ENCODE results near the gene SLC35B4. TPM values are rescaled to one million over a fixed set of nuclear protein-coding genes. Genes with fewer than 3 reads are reported as not detected.

Gene SLC35B4
- total and polyA plus RNA-seq, 4 donors, result 2.1 to 17.9 (median 9.9) TPM

DNA sequence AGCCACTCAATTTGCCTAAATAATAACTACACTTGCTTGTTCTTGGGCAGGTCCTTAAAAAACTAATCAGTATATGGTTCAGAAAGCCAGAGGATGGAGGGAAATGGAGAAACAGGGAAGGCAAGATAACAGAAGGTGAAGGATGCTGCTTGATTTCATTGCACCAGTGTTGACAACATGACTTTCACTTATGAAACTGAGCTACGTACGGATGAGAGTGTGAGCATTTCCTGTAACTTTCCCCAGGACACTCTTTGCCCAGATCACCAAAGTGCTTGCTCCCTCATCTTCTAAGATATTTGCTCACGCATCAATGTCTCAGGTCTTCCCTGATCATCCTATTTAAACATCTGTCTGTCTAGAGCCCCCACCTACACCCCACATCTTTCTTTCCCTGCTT is 37.4 kb downstream of the SLC35B4 start:
- DNase-seq (no peak), ATAC-seq (ENCODE audit: low FRiP score) (no peak)
- WGBS, 2 donors, result 68 to 70% methylated on average over 3 of the region's 3 CpGs
- no peak overlapping the region for H3K4me3 ChIP-seq (ENCODE audit: low read length in 2 of 2)
- H3K27ac ChIP-seq (ENCODE audit: low read depth in 1 of 2, low read length in 2 of 2), result no peak overlapping the region
- H3K4me1 ChIP-seq (ENCODE audit: control insufficient read depth in 1 of 2, insufficient read depth in 2 of 2, low read length in 2 of 2), result no peaks in the 10 kb centered on the region
- no peaks in the 10 kb centered on the region for H3K9me3 ChIP-seq (ENCODE audit: control insufficient read depth, low read length)
- H3K36me3 ChIP-seq (ENCODE audit: control insufficient read depth in 1 of 2, insufficient read depth in 2 of 2, low read length in 1 of 2), result no peaks in the 10 kb centered on the region
- intact Hi-C loops (cut with DNase I), result no loop called here
- H3K27me3 ChIP-seq (ENCODE audit: control insufficient read depth in 1 of 2, insufficient read depth in 2 of 2, low read length in 1 of 2), result no peaks in the 10 kb centered on the region

DNA sequence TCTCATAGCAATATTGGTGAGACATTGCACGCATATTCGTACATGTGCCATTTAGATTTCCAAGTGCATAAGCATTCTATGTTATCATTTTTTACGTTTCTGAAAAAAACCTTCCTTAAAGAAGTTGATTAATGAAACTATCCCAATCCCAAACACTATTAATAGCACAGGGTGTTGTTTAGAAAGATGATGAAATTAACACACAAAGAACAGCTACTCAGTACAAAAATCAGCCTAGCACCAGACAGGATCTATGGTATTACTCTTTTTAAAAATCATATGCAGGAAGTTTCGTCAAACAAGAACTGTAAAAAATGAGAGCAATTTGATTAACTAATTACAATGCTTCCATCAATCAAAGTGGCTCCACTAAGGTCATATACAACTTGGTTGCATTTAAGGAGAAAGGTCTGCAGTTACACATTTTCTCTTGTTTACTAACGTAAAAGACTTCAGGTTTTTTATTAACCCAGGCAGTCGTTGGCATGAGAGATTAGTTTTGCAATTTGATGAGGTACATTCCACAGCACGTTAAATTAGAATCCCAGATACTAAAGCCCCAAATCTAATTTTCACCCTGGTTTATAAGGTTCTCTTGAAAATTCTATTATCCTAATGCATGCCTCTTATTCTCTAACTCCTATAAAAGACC is 38.1 kb downstream of the SLC35B4 start:
- DNase-seq, result no peak
- no peak overlapping the region for H3K27ac ChIP-seq (ENCODE audit: low read depth in 1 of 2, low read length in 2 of 2)
- no peaks in the 10 kb centered on the region for H3K4me1 ChIP-seq (ENCODE audit: control insufficient read depth in 1 of 2, insufficient read depth in 2 of 2, low read length in 2 of 2)
- H3K9me3 ChIP-seq (ENCODE audit: control insufficient read depth, low read length), result no peaks in the 10 kb centered on the region
- H3K27me3 ChIP-seq (ENCODE audit: control insufficient read depth in 1 of 2, insufficient read depth in 2 of 2, low read length in 1 of 2), result no peaks in the 10 kb centered on the region
- H3K36me3 ChIP-seq (ENCODE audit: control insufficient read depth in 1 of 2, insufficient read depth in 2 of 2, low read length in 1 of 2), result no peaks in the 10 kb centered on the region
- H3K4me3 ChIP-seq (ENCODE audit: low read length in 2 of 2), result no peak overlapping the region
- WGBS, 2 donors, result 64 to 75% methylated on average over 7 of the region's 7 CpGs
- no peak for ATAC-seq (ENCODE audit: low FRiP score)
- intact Hi-C loops (cut with DNase I), result no loop called here

DNA sequence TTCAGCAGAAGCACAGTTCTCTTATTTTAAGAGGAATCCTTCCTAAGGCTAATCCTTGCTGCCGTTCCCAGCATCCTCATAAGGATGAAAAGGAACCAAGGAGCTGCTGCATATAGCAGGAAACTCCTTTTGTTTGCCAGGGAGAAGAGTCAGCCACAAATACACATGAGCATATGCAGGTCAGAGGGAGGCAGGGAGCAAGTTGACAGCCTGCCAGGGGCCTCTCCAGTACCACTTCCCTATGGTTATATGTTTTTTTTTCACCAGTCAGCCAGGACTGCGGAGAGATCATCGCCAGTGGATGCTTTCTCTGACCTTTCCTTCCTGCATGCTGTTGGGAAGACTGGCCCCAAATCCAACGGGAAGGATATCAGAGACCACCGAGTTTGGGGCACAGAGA is 39.8 kb downstream of the SLC35B4 start:
- Histone ChIP-seq H3K9me3 (ENCODE audit: control insufficient read depth, low read length) (peaks cover 2% of the 10 kb centered on the region), H3K4me3 (ENCODE audit: low read length in 2 of 2) (no peak overlapping the region), H3K27me3 (ENCODE audit: control insufficient read depth in 1 of 2, insufficient read depth in 2 of 2, low read length in 1 of 2) (no peaks in the 10 kb centered on the region), H3K36me3 (ENCODE audit: control insufficient read depth in 1 of 2, insufficient read depth in 2 of 2, low read length in 1 of 2) (no peaks in the 10 kb centered on the region), H3K27ac (ENCODE audit: low read depth in 1 of 2, low read length in 2 of 2) (no peak overlapping the region), H3K4me1 (ENCODE audit: control insufficient read depth in 1 of 2, insufficient read depth in 2 of 2, low read length in 2 of 2) (no peaks in the 10 kb centered on the region)
- intact Hi-C loops (cut with DNase I), result no loop called here
- ATAC-seq (ENCODE audit: low FRiP score), result no peak
- 36 to 37% methylated on average over 5 of the region's 5 CpGs for WGBS, 2 donors
- DNase-seq, result no peak

- intact Hi-C loops (cut with DNase I), result no loop called here
- H3K4me1 ChIP-seq (ENCODE audit: control insufficient read depth in 1 of 2, insufficient read depth in 2 of 2, low read length in 2 of 2), result no peaks in the 10 kb centered on the region
- H3K4me3 ChIP-seq (ENCODE audit: low read length in 2 of 2), result no peak overlapping the region
- no peak for DNase-seq
- 73 to 82% methylated on average over 4 of the region's 4 CpGs for WGBS, 2 donors
- no peaks in the 10 kb centered on the region for H3K27me3 ChIP-seq (ENCODE audit: control insufficient read depth in 1 of 2, insufficient read depth in 2 of 2, low read length in 1 of 2)
- ATAC-seq (ENCODE audit: low FRiP score), result no peak
- H3K9me3 ChIP-seq (ENCODE audit: control insufficient read depth, low read length), result no peaks in the 10 kb centered on the region
- H3K27ac ChIP-seq (ENCODE audit: low read depth in 1 of 2, low read length in 2 of 2), result no peak overlapping the region
- H3K36me3 ChIP-seq (ENCODE audit: control insufficient read depth in 1 of 2, insufficient read depth in 2 of 2, low read length in 1 of 2), result no peaks in the 10 kb centered on the region
Measured at GRCh38 chr7:134262322-134262721, 54.4 kb downstream of the SLC35B4 start.

DNA sequence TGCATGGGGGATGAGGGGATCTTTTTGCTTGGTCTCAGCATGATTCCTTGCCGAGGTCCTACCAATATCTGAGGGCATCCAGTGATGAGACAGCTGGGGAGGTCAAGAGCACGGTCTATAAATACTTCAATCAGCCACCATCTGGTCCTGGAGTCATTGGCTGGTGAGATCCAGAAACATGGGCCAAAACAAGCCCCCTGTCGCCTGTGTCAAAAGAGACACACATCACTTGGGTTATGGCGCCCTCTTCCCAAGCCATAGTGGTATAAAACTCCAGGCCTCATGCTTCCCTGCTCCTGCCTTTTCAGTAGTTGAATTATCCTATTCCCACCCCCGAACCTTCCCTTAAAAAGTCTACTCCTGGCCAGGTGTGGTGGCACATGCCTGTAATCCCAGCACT is 60.9 kb downstream of the SLC35B4 start:
- WGBS, 2 donors, result 74 to 75% methylated on average over 5 of the region's 5 CpGs

DNA sequence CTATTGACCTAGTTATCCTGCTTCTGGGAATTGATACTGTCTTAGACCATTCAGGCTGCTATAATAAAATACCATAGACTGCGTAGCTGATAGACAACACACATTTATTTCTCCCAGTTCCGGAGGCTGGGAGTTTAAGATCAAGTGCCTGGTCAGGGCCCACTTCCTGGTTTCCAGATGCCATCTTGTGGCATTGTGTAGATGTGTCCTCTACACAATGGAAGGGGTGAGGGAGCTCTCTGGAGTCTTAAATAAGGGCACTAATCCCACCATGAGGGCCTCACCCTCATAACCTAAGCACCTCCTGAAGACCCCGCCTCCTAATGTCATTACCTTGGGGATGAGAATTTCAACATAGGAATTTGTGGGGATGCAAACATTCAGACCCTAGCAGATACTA is 62.4 kb downstream of the SLC35B4 start:
- Histone ChIP-seq H3K4me1 (ENCODE audit: control insufficient read depth in 1 of 2, insufficient read depth in 2 of 2, low read length in 2 of 2) (no peaks in the 10 kb centered on the region), H3K4me3 (ENCODE audit: low read length in 2 of 2) (no peak overlapping the region), H3K27ac (ENCODE audit: low read depth in 1 of 2, low read length in 2 of 2) (no peak overlapping the region), H3K9me3 (ENCODE audit: control insufficient read depth, low read length) (peaks cover 2% of the 10 kb centered on the region), H3K36me3 (ENCODE audit: control insufficient read depth in 1 of 2, insufficient read depth in 2 of 2, low read length in 1 of 2) (no peaks in the 10 kb centered on the region), H3K27me3 (ENCODE audit: control insufficient read depth in 1 of 2, insufficient read depth in 2 of 2, low read length in 1 of 2) (no peaks in the 10 kb centered on the region)
- DNase-seq, result no peak
- ATAC-seq (ENCODE audit: low FRiP score), result no peak
- WGBS, 2 donors, result 88 to 95% methylated on average over 3 of the region's 3 CpGs
- intact Hi-C loops (cut with DNase I), result no loop called here

More for the DNA sequence above, 60.9 kb downstream of the SLC35B4 start:
- intact Hi-C loops (cut with DNase I), result no loop called here
- ATAC-seq (ENCODE audit: low FRiP score) (no peak), DNase-seq (no peak)
- H3K4me3 ChIP-seq (ENCODE audit: low read length in 2 of 2), result no peak overlapping the region
- H3K9me3 ChIP-seq (ENCODE audit: control insufficient read depth, low read length), result peaks cover 2% of the 10 kb centered on the region
- H3K27ac ChIP-seq (ENCODE audit: low read depth in 1 of 2, low read length in 2 of 2), result no peak overlapping the region
- H3K36me3 ChIP-seq (ENCODE audit: control insufficient read depth in 1 of 2, insufficient read depth in 2 of 2, low read length in 1 of 2), result no peaks in the 10 kb centered on the region
- H3K4me1 ChIP-seq (ENCODE audit: control insufficient read depth in 1 of 2, insufficient read depth in 2 of 2, low read length in 2 of 2), result no peaks in the 10 kb centered on the region
- no peaks in the 10 kb centered on the region for H3K27me3 ChIP-seq (ENCODE audit: control insufficient read depth in 1 of 2, insufficient read depth in 2 of 2, low read length in 1 of 2)

DNA sequence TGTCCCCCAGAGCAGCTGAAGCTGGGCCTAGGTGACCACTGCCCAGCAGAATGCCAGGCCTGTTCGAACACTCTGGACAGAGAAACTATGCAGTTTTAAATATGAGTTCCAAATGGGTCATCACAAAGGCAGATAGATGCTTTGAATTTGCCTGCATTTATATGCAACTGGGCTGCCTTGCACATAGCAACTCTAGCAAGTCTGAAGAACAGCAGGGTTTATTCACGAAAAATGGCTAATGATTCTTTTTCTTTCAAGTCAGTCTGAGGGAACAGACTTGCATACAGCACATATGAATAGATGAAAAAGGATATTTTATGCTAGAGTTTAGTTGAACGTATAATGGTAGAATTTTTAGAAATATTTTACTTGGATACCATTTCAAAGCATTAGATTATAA is 68.5 kb downstream of the SLC35B4 start:
- Histone ChIP-seq H3K36me3 (ENCODE audit: control insufficient read depth in 1 of 2, insufficient read depth in 2 of 2, low read length in 1 of 2) (no peaks in the 10 kb centered on the region), H3K9me3 (ENCODE audit: control insufficient read depth, low read length) (no peaks in the 10 kb centered on the region), H3K4me1 (ENCODE audit: control insufficient read depth in 1 of 2, insufficient read depth in 2 of 2, low read length in 2 of 2) (no peaks in the 10 kb centered on the region), H3K4me3 (ENCODE audit: low read length in 2 of 2) (no peak overlapping the region), H3K27me3 (ENCODE audit: control insufficient read depth in 1 of 2, insufficient read depth in 2 of 2, low read length in 1 of 2) (no peaks in the 10 kb centered on the region), H3K27ac (ENCODE audit: low read depth in 1 of 2, low read length in 2 of 2) (no peak overlapping the region)
- intact Hi-C loops (cut with DNase I), result no loop called here
- WGBS, 2 donors, result 45% methylated on average over 3 of the region's 3 CpGs
- ATAC-seq (ENCODE audit: low FRiP score) (no peak), DNase-seq (no peak)

DNA sequence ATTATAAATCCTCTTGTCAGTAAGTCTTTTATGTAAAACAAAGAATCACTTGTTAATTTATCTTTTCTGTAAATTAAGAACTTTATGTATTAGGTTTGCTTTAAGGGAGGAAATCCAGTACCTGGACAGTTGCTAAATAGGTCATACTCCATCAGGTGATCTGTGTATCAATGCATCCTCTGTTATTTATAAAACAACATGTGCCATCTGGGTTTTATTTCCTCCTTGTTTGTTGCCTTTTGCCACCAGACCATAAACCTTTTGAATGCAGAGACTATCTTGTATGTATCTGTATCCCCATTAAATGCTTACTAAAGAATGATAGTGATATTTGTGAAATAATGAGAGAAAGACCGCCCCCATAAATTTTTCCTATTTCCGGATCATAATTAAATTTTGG is 70.0 kb downstream of the SLC35B4 start:
- Histone ChIP-seq H3K4me3 (ENCODE audit: low read length in 2 of 2) (no peak overlapping the region), H3K36me3 (ENCODE audit: control insufficient read depth in 1 of 2, insufficient read depth in 2 of 2, low read length in 1 of 2) (no peaks in the 10 kb centered on the region), H3K27me3 (ENCODE audit: control insufficient read depth in 1 of 2, insufficient read depth in 2 of 2, low read length in 1 of 2) (no peaks in the 10 kb centered on the region), H3K4me1 (ENCODE audit: control insufficient read depth in 1 of 2, insufficient read depth in 2 of 2, low read length in 2 of 2) (no peaks in the 10 kb centered on the region), H3K27ac (ENCODE audit: low read depth in 1 of 2, low read length in 2 of 2) (no peak overlapping the region), H3K9me3 (ENCODE audit: control insufficient read depth, low read length) (no peaks in the 10 kb centered on the region)
- DNase-seq (no peak), ATAC-seq (ENCODE audit: low FRiP score) (no peak)
- WGBS, 2 donors, result 90 to 95% methylated on average over 2 of the region's 2 CpGs
- intact Hi-C loops (cut with DNase I), result no loop called here

DNA sequence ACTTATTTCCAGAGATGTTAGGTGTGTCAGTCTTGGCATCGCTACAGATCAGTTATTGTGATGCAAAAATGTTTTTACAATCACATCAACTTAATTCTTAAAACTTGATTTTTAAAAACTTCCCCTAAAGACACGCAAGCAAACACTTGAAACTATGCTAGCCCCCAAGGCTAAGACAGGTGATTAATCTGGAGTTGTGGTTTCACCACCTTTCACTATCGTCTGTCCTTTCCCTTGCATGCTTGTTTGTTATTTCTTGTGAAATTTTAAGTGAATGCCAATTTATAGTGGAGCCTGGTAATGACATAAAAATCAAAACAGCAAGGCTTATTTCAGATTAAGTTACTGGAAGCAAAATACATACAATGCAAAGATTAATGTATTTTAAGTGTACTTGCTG is 70.4 kb downstream of the SLC35B4 start:
- no peak overlapping the region for H3K4me3 ChIP-seq (ENCODE audit: low read length in 2 of 2)
- ATAC-seq (ENCODE audit: low FRiP score) (no peak), DNase-seq (no peak)
- intact Hi-C loops (cut with DNase I), result no loop called here
- H3K9me3 ChIP-seq (ENCODE audit: control insufficient read depth, low read length), result no peaks in the 10 kb centered on the region
- no peak overlapping the region for H3K27ac ChIP-seq (ENCODE audit: low read depth in 1 of 2, low read length in 2 of 2)
- H3K4me1 ChIP-seq (ENCODE audit: control insufficient read depth in 1 of 2, insufficient read depth in 2 of 2, low read length in 2 of 2), result no peaks in the 10 kb centered on the region
- 36 to 43% methylated on average over 3 of the region's 3 CpGs for WGBS, 2 donors
- no peaks in the 10 kb centered on the region for H3K27me3 ChIP-seq (ENCODE audit: control insufficient read depth in 1 of 2, insufficient read depth in 2 of 2, low read length in 1 of 2)
- H3K36me3 ChIP-seq (ENCODE audit: control insufficient read depth in 1 of 2, insufficient read depth in 2 of 2, low read length in 1 of 2), result no peaks in the 10 kb centered on the region
